GM12878 (cell line): Measurements from ENCODE around the gene PCDHGA2. TPM values are rescaled to one million over a fixed set of nuclear protein-coding genes. Genes with fewer than 3 reads are reported as not detected.

Experiments used
- ATAC-seq: fragments of 200-7000 bp; cut with Tn5 transposase; 3 replicates; pipeline ENCODE4 v1.9.1; 2020; ENCODE audit warnings: mild to moderate bottlenecking, moderate library complexity
- BruUV-seq: library from RNA; stranded (reverse); fragments of 400-500 nt; replicated peaks from 2 replicates; lab custom pipeline; 2021; lab: Mats Ljungman, UMichigan
- CTCF ChIA-PET: fragments of 300-600 bp; sonication (Branson Sonifier 250); formaldehyde crosslinking; extraction: SDS; loops from one replicate; lab custom pipeline; 2021; ENCODE audit warnings: inconsistent platforms; lab: Yijun Ruan, JAX
- POLR2A ChIA-PET: fragments of 350-600 bp; formaldehyde crosslinking; extraction: SDS; loops from one replicate; lab custom pipeline; 2021; ENCODE audit warnings: inconsistent platforms; lab: Charles Lee
- RAD21 ChIA-PET: fragments of 300-600 bp; sonication (Branson Sonifier 250); formaldehyde crosslinking; loops from one replicate; lab custom pipeline; 2023; ENCODE audit warnings: antibody characterized with exemption; ENCODE audit not compliant: unreplicated experiment; lab: Charles Lee
- SMC1A ChIA-PET: fragments of 300-600 bp; sonication (Branson Sonifier 250); formaldehyde crosslinking; loops from one replicate; lab custom pipeline; 2023; ENCODE audit not compliant: unreplicated experiment, uncharacterized antibody; lab: Charles Lee
- DNase-seq: peaks from one replicate; pipeline ENCODE4 v3.0.0-alpha.2; 2011; ENCODE audit warnings: low read depth, low spot score
- FAIRE-seq: peaks from 3 replicates; lab custom pipeline; 2011; peaks lifted over from hg19 to GRCh38; lab: Jason Lieb, UNC
- H2AFZ ChIP-seq: 2 replicates; pipeline ENCODE4 v1.6.0; 2011; ENCODE audit warnings: low read depth, low read length, control low read depth; ENCODE audit not compliant: control insufficient read depth
- H3K27ac ChIP-seq: 2 replicates; pipeline ENCODE4 v1.5.1; 2011; ENCODE audit warnings: control low read depth; ENCODE audit not compliant: control insufficient read depth, insufficient read depth
- H3K27me3 ChIP-seq, 2 experiments: replicated peaks in 1 of 2; 2 replicates each; pipeline versions ENCODE4 v1.6.0 to v1.6.1; 2011; ENCODE audit warnings: low read length in 1 of 2; ENCODE audit not compliant: control insufficient read depth in 2 of 2, insufficient read depth in 2 of 2
- H3K36me3 ChIP-seq, 2 experiments: 2 replicates each; pipeline ENCODE4 v1.5.1; 2011; ENCODE audit warnings: low read length in 1 of 2; ENCODE audit not compliant: control insufficient read depth in 2 of 2, insufficient read depth in 2 of 2
- H3K4me1 ChIP-seq: 2 replicates; pipeline ENCODE4 v1.6.1; 2011; ENCODE audit warnings: mild to moderate bottlenecking, low read length, moderate library complexity, mixed read lengths; ENCODE audit not compliant: control insufficient read depth, insufficient read depth
- H3K4me2 ChIP-seq: 2 replicates; pipeline ENCODE4 v1.6.0; 2011; ENCODE audit warnings: control low read depth; ENCODE audit not compliant: control insufficient read depth, insufficient read depth
- H3K4me3 ChIP-seq: fragments of 200-600 bp; sonication (generic); 2 replicates; pipeline ENCODE4 v1.5.1; 2016
- H3K79me2 ChIP-seq: 2 replicates; pipeline ENCODE4 v1.6.0; 2011; ENCODE audit warnings: low read length; ENCODE audit not compliant: control insufficient read depth, insufficient read depth
- H3K9ac ChIP-seq: 2 replicates; pipeline ENCODE4 v1.8.0; 2011; ENCODE audit warnings: low read length, control low read depth, mixed read lengths; ENCODE audit not compliant: control insufficient read depth, insufficient read depth
- H3K9me3 ChIP-seq: replicated peaks from 3 replicates; pipeline ENCODE4 v1.5.1; 2011; ENCODE audit warnings: mild to moderate bottlenecking, low read length; ENCODE audit not compliant: control insufficient read depth, insufficient read depth
- H4K20me1 ChIP-seq: 2 replicates; pipeline ENCODE4 v1.6.0; 2011; ENCODE audit not compliant: control insufficient read depth, insufficient read depth
- SUZ12 ChIP-seq: fragments of 200-600 bp; sonication (generic); IDR thresholded peaks from one replicate; pipeline ENCODE4 v1.6.1; 2018; ENCODE audit warnings: antibody characterized with exemption, mild to moderate bottlenecking; ENCODE audit not compliant: unreplicated experiment
- WGBS: methylation state at CpG from one replicate; pipeline ENCODE4 v1.1.6; 2016; ENCODE audit warnings: low lambda C conversion rate; ENCODE audit not compliant: insufficient replicate concordance, insufficient coverage; ENCODE audit errors: missing lambda C conversion rate; 5-methylcytosine and 5-hydroxymethylcytosine counted together
- in situ Hi-C: fragments of 300-500 bp; cut with MboI; formaldehyde crosslinking; loops from 9 replicates; pipeline ENCODE4 v1.14.3; 2018; ENCODE audit warnings: mixed read lengths
- intact Hi-C: fragments of 100-400 bp; cut with micrococcal nuclease; formaldehyde crosslinking; loops from one replicate; pipeline ENCODE4 v1.14.2; 2022; ENCODE audit not compliant: unreplicated experiment
- polyA plus RNA-seq, 11 experiments: library from polyadenylated mRNA; depleted of rRNA in 4 of 11; unstranded in 6 of 11; stranded (reverse) in 5 of 11; fragments of >200 nt; fragmentation: Nextera tagmentation in 4 of 11; fragmentation: Illumina TruSeq in 1 of 11; extraction: Ambion mirVana in 4 of 11; extraction: Trizol in 1 of 11; gene quantifications; 1 replicate in 1 of 11; 2 replicates in 10 of 11; pipeline versions ENCODE4 v1.2.1 to v1.2.3, GENCODE V29; 2011 to 2016; ENCODE audit warnings: inconsistent platforms in 2 of 11, missing spikeins in 2 of 11, low read depth in 1 of 11
- total RNA-seq, 4 experiments: library from RNA; depleted of rRNA in 3 of 4; stranded (reverse); fragments of >200 nt in 3 of 4; fragmentation: Illumina TruSeq in 1 of 4; extraction: Trizol in 1 of 4; gene quantifications; 2 replicates each; pipeline versions ENCODE4 v1.2.1 to v1.2.3, GENCODE V29; 2013 to 2021
- TF ChIP-seq, protein P1 (sequence below): fragments of 150-350 bp; IDR thresholded peaks from 2 replicates; pipeline ENCODE4 v1.6.1; 2016; ENCODE audit warnings: low read depth, low read length

The PCDHGA2 gene
- total and polyA plus RNA-seq, 10 of the 15 experiments (the other 5 are each of a cell fraction or from before 2014, with no cell fraction given), result 0.03 to 0.11 (median 0.05) TPM; not detected in 4

GRCh38 chr5:141298376-141298775 lies 40.2 kb upstream of the PCDHGA2 start (continued):
- TF ChIP-seq, protein P1, sequence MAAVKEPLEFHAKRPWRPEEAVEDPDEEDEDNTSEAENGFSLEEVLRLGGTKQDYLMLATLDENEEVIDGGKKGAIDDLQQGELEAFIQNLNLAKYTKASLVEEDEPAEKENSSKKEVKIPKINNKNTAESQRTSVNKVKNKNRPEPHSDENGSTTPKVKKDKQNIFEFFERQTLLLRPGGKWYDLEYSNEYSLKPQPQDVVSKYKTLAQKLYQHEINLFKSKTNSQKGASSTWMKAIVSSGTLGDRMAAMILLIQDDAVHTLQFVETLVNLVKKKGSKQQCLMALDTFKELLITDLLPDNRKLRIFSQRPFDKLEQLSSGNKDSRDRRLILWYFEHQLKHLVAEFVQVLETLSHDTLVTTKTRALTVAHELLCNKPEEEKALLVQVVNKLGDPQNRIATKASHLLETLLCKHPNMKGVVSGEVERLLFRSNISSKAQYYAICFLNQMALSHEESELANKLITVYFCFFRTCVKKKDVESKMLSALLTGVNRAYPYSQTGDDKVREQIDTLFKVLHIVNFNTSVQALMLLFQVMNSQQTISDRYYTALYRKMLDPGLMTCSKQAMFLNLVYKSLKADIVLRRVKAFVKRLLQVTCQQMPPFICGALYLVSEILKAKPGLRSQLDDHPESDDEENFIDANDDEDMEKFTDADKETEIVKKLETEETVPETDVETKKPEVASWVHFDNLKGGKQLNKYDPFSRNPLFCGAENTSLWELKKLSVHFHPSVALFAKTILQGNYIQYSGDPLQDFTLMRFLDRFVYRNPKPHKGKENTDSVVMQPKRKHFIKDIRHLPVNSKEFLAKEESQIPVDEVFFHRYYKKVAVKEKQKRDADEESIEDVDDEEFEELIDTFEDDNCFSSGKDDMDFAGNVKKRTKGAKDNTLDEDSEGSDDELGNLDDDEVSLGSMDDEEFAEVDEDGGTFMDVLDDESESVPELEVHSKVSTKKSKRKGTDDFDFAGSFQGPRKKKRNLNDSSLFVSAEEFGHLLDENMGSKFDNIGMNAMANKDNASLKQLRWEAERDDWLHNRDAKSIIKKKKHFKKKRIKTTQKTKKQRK, result no peak
- TF ChIP-seq, all 136 proteins: peak for 0

- H3K4me3 ChIP-seq, result no peak within 1 kb of the TSS
- DNase-seq (no peak), ATAC-seq (no peak), FAIRE-seq (no peak)
- ChIA-PET POLR2A (no interaction called here), CTCF (no interaction called here), SMC1A (no interaction called here), RAD21 (no interaction called here)
- no TSS peak for BruUV-seq
- no peak within 1 kb of the TSS for H3K4me2 ChIP-seq
- in situ Hi-C loops, result no loop called here
- H3K9ac ChIP-seq, result no peak within 1 kb of the TSS
- no peak within 1 kb of the TSS for H3K27ac ChIP-seq
- H3K79me2 ChIP-seq, result no peaks in the 10 kb centered on the region
- H3K9me3 ChIP-seq, result peaks cover 5% of the 10 kb centered on the region; the same call in 1 of the 3 replicates
- intact Hi-C loops, result no loop called here
- no peaks in the 10 kb centered on the region for H4K20me1 ChIP-seq
- H2AFZ ChIP-seq, result no peak within 1 kb of the TSS
- no peaks in the 10 kb centered on the region for H3K4me1 ChIP-seq
- no peaks in the 10 kb centered on the region for H3K27me3 ChIP-seq
- H3K36me3 ChIP-seq, result no peaks in the 10 kb centered on the region
- 98% methylated on average over 21 of the region's 36 CpGs for WGBS
- no peak for TF ChIP-seq SUZ12
Observed at GRCh38 chr5:141303756-141304155, 34.8 kb upstream of the PCDHGA2 start, which contains the start of gene SLC25A2. Gene SLC25A2, minus strand, starts transcription at chr5:141304049. Its CDS starts 184 bp downstream, at chr5:141303865.
